GM21737 (cell line): ENCODE measurements around the gene CAMP.
"Not testable (repeated sequence)": the region's sequence is repeated elsewhere in the genome, so short reads cannot be mapped to it uniquely, and the experiment has no call there.

Experiments
- ATAC-seq: cut with Tn5 transposase; IDR thresholded peaks from one replicate; pipeline ENCODE4 v1.9.1; 2021; ENCODE audit warnings: mild to moderate bottlenecking, moderate library complexity; ENCODE audit not compliant: unreplicated experiment

The CAMP gene, protein sequence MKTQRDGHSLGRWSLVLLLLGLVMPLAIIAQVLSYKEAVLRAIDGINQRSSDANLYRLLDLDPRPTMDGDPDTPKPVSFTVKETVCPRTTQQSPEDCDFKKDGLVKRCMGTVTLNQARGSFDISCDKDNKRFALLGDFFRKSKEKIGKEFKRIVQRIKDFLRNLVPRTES

DNA sequence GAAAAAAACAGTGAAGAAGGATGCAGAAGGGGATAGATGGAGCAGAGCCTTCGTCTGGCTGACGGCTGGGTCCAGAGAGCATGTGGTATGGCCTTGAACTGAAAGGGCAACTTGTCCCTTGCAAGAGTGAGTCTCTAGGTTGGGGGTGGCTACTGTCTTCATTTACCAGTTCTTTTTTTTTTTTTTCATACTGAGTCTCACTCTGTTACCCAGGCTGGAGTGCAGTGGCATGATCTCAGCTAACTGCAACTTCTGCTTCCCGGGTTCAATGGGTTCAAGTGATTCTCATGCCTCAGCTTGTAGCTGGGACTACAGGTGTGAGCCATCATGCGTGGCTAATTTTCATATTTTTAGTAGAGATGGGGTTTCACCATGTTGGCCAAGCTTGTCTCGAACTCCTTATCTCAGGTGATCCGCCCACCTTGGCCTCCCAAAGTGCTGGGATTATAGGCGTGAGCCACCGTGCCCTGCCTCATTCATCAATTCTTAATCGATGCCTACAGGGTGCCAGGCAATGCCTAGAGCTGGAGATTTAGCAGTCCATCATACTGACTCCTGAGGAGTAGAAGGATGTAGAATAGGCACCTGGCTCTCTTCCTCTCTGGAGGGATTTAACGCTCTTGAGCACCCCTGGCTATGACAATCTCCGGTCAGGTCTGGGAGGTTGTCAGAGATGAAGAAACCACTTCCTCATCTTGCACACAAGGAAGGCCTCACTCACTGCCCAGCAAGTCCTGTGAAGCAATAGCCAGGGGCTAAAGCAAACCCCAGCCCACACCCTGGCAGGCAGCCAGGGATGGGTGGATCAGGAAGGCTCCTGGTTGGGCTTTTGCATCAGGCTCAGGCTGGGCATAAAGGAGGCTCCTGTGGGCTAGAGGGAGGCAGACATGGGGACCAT lies at the start of gene CAMP:
CAMP (plus strand) TSS at position 880 of the 898 bp plus-strand sequence; CDS start at position 897, 17 bp downstream.
- peak; percentile 52 for ATAC-seq

DNA sequence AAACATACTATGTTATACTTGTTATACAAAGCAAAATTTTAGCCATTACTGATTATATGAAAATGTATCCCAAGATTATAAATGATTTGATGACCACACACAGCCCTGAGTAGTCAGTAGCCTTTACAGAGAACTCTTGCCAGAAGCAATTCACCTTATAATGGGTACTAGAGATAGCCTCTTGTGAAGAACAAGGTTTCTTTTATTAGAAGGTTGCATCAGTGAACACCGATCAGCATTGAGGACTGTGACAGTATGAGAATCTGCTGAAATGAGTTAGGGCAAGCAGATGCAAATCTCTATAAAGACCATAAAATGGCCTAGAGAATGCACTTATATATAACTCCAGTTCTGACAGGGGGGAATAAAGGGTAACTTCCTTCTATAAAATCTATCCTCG lies 45.2 kb upstream of the CAMP start:
- no peak for ATAC-seq

- no peak for ATAC-seq
Measured at GRCh38 chr3:48180021-48180420, 43.3 kb upstream of the CAMP start.

GRCh38 chr3:48180531-48181253 lies 42.6 kb upstream of the CAMP start:
- ATAC-seq, result no peak

GRCh38 chr3:48184299-48184698 lies 39.0 kb upstream of the CAMP start:
- ATAC-seq, result no peak

DNA sequence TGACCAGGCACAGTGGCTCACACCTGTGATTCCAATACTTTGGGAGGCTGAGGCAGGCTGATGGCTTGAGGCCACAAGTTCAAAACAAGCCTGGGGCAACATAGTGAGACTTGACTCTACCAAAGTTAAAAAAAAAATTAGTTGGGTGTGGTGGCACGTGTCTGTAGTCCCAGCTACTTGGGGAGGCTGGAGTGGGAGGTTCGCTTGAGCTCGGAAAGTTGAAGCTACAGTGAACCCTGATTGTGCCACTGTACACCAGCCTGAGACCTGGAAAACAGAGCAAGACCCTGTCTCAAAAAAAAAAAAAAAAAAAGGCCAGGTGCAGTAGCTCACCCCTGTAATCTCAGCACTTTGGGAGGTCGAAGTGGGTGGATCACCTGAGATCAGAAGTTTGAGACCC lies 38.2 kb upstream of the CAMP start:
- ATAC-seq, result no peak

DNA sequence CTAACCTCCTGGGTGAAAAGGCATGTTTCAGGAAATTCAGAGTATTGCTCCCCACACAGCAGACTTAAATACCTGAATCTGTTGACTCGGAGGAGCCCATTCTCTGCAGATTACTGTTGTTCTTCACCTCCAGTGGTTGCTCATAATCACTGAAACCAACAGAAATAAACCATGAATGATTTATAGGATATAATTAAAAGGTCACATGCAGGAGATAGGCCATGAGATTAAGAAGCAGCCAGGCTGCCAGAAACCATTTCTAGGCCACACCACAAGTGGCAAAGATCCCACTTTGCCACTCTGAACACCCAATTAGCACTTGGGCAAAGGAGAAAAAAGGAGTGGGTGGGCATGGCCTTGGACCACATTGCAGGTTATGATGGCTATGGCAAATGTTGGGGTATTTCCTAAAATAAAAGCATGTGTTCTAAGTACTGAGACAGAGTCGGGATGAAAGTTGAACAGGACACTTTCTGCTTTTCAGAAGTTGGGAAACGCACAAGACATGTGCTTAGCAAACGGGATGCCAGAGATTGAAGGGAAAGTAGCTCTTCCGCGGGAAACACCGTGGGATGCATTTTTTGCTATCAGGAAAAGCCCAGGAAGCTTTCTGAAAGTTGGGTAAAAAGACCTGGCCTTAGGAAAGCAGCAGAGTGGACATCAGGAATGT lies 36.5 kb upstream of the CAMP start:
- ATAC-seq, result no peak

- ATAC-seq, result no peak
Measured at GRCh38 chr3:48187301-48187578, 36.1 kb upstream of the CAMP start.

GRCh38 chr3:48187579-48188265 lies 35.6 kb upstream of the CAMP start:
- peak; percentile 28 for ATAC-seq

DNA sequence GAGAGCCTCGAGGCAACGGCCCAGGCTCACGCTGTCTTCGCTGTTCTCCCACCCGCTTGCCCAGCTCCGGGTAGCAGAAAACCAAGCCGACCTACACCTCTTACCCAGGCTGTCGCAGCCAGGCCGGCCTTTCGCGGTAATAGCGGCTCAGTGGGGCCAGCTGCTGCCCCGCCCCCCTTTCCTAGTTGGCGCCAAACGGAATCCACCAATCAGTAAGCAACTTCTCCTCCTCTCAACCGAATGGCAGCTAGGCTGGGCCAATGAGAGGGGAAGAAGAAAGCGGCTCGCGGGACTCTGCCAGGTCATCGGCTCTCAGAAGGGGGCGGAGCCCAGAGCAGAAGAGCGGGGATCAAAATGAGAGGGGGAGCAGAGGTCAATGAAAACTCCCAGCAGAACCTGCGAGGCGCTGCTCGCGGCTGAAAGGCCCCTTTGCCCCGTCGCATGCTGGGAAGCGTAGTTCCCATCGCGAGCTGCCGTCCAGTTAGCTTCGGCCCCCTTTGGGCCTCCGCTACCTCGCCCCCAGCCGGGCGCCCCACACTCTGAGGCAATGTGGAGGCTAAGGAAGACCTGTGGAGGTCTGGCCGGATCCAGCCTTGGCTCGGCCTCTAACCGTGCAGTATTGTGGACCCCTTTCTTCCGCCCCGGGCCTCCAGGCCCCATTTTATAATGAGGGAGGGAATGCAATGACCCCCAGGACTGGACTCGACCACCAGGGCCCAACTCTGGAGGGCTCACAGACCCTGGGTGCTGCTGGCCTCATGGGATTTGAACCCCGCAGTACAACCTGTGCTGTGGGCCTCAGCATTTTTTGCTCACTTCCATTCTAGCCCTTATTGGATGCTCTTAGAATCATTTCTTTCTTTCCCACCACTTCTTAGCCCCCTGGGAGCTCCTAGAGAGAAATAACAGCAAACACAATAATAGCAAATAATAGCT lies 34.8 kb upstream of the CAMP start, which contains the start of gene CDC25A:
CDC25A (minus strand) TSS at position 152 of the 936 bp plus-strand sequence. CDS start 470 bp downstream, outside the sequence.
- ATAC-seq, result peak; percentile 93

DNA sequence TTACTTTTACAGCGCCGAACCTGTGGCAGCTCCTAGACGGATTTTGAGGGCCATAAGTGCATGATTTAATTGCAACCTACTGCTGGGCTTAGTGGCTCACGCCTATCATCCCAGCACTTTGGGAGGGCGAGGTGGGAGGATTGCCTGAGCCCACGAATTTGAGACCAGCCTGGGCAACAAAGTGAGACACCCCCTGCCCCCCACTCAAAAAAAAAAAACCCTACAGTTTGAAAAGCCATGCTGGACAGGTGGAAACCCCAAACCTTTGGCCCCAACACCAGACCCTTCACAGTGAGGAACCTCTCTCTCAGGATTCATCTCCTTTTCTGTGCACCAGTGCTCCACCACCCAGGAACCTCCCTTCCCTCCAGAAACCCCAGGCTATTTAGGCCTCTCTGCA lies 34.0 kb upstream of the CAMP start:
- no peak for ATAC-seq

GRCh38 chr3:48190911-48191310 lies 32.4 kb upstream of the CAMP start:
- ATAC-seq, result no peak

DNA sequence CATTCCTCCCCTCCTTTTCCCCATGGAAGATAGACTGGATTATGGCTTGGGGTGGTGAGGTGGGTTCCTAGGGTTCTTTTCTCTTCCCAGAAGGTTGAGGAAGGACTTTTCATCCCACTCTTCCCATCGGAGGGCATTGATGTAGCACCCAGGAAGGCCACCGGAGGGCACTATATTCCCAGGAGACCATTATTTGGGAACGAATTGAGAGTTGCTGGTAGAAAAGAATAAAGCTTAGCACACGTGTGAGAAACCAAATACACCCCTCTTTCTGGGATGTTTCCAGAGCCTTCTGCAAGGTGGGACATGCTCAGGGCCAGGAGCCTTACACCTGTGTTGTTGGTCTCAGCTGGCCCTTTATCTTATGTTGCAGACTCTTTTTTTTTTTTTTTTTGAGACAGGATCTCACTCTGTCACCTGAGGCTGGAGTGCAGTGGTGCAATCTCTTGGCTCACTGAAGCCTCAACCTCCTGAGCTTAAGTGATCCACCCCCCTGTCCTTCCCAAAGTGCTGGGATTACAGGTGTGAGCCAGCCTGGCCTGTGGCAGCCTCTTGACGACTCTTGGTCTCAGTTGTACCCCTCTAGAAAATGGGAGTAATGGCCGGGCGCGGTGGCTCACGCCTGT lies 28.7 kb upstream of the CAMP start:
- no peak for ATAC-seq

GRCh38 chr3:48196611-48197010 lies 26.7 kb upstream of the CAMP start:
- no peak for ATAC-seq

GRCh38 chr3:48199117-48199516 lies 24.2 kb upstream of the CAMP start:
- no peak for ATAC-seq

- no peak for ATAC-seq
Measured at GRCh38 chr3:48202632-48203031, 20.7 kb upstream of the CAMP start.

- no peak for ATAC-seq
Measured at GRCh38 chr3:48208076-48208475, 15.2 kb upstream of the CAMP start.

GRCh38 chr3:48209445-48209844 lies 13.8 kb upstream of the CAMP start:
- no peak for ATAC-seq

DNA sequence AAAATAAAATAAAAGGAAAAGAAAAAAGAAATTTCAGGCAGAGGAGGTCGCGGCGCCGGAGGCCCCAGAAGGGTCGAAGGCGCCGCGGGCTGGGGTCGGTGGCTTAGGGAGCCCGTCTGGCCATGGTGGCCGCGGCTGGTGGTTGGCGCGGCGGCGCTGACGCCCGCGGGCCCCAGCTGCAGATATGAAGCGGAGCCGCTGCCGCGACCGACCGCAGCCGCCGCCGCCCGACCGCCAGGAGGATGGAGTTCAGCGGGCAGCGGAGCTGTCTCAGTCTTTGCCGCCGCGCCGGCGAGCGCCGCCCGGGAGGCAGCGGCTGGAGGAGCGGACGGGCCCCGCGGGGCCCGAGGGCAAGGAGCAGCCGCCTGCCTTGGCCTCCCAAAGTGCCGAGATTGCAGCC lies 12.8 kb upstream of the CAMP start:
- not testable (repeated sequence) for ATAC-seq
